Stimulated activated CD4-positive, alpha-beta T cell treated with anti-CD3 and anti-CD28 coated beads, Interleukin-2, amount 100 ng/mL, for 4 hours (primary cell): ENCODE data around the gene GDF7.
"Not testable (repeated sequence)": the region's sequence is repeated elsewhere in the genome, so short reads cannot be mapped to it uniquely, and the experiment has no call there.

Experiments
- DNase-seq: peaks from one replicate; pipeline ENCODE4 v3.0.0-alpha.2; 2020; ENCODE audit warnings: low read depth

Gene GDF7

GRCh38 chr2:20704886-20705285, 37.9 kb downstream of the GDF7 start:
- DNase-seq = no peak

GRCh38 chr2:20706217-20706616, 39.3 kb downstream of the GDF7 start:
- DNase-seq = no peak

GRCh38 chr2:20706786-20707185, 39.8 kb downstream of the GDF7 start:
- no peak for DNase-seq

GRCh38 chr2:20707601-20708000, 40.7 kb downstream of the GDF7 start:
- DNase-seq = no peak

- DNase-seq = not testable (repeated sequence)
Measured at GRCh38 chr2:20711641-20712040, 44.7 kb downstream of the GDF7 start.

- not testable (repeated sequence) for DNase-seq
Measured at GRCh38 chr2:20713585-20713984, 46.6 kb downstream of the GDF7 start.

- DNase-seq = not testable (repeated sequence)
Measured at GRCh38 chr2:20714412-20714811, 47.5 kb downstream of the GDF7 start.

GRCh38 chr2:20716164-20716563, 49.2 kb downstream of the GDF7 start:
- not testable (repeated sequence) for DNase-seq

- DNase-seq = no peak
Measured at GRCh38 chr2:20717641-20718040, 50.7 kb downstream of the GDF7 start.

GRCh38 chr2:20722592-20723240, 55.8 kb downstream of the GDF7 start:
- no peak for DNase-seq

GRCh38 chr2:20723543-20723942, 56.6 kb downstream of the GDF7 start:
- DNase-seq = no peak

GRCh38 chr2:20724500-20725053, 57.6 kb downstream of the GDF7 start:
- DNase-seq = no peak

- no peak for DNase-seq
Measured at GRCh38 chr2:20725782-20726181, 58.8 kb downstream of the GDF7 start.

GRCh38 chr2:20726913-20727312, 60.0 kb downstream of the GDF7 start:
- DNase-seq = no peak

GRCh38 chr2:20728114-20728758, 61.3 kb downstream of the GDF7 start:
- no peak for DNase-seq
